Left forelimb (tissue), 1 donor: ENCODE results near the gene RASSF4.

Experiments
- DNase-seq: peaks from one replicate; pipeline ENCODE4 v3.0.0-alpha.2; 2018; ENCODE audit warnings: low spot score

Gene RASSF4

GRCh38 chr10:44948642-44949041 is 11.0 kb upstream of the RASSF4 start:
- DNase-seq, result no peak

- DNase-seq, result no peak
These were observed 10.3 kb upstream of the RASSF4 start for GRCh38 chr10:44949127-44949802.

- DNase-seq, result no peak
These were observed 9.7 kb upstream of the RASSF4 start for GRCh38 chr10:44949915-44950314.

GRCh38 chr10:44950326-44951225 is 9.0 kb upstream of the RASSF4 start:
- no peak for DNase-seq

GRCh38 chr10:44951576-44952226 is 7.9 kb upstream of the RASSF4 start:
- DNase-seq, result no peak

GRCh38 chr10:44952779-44953231 is 6.8 kb upstream of the RASSF4 start:
- DNase-seq, result no peak

- DNase-seq, result no peak
These were observed 5.6 kb upstream of the RASSF4 start for GRCh38 chr10:44954042-44954441.

- no peak for DNase-seq
These were observed 4.6 kb upstream of the RASSF4 start for GRCh38 chr10:44954962-44955361.

GRCh38 chr10:44955413-44956070 is 4.1 kb upstream of the RASSF4 start:
- no peak for DNase-seq

- no peak for DNase-seq
These were observed 3.4 kb upstream of the RASSF4 start for GRCh38 chr10:44956226-44956625.

GRCh38 chr10:44956717-44957706 is 2.6 kb upstream of the RASSF4 start:
- DNase-seq, result no peak

- no peak for DNase-seq
These were observed 1.3 kb upstream of the RASSF4 start for GRCh38 chr10:44958196-44958897.

GRCh38 chr10:44958898-44959246 is 730 bp upstream of the RASSF4 start:
- no peak for DNase-seq

GRCh38 chr10:44960088-44960460 is 472 bp downstream of the RASSF4 start:
- DNase-seq, result no peak

GRCh38 chr10:44960482-44961229 is 1.1 kb downstream of the RASSF4 start:
- DNase-seq, result peak; percentile 37

GRCh38 chr10:44961230-44961571 is 1.6 kb downstream of the RASSF4 start:
- DNase-seq, result no peak

GRCh38 chr10:44961931-44962750 is 2.5 kb downstream of the RASSF4 start:
- DNase-seq, result no peak

- DNase-seq, result no peak
These were observed 3.5 kb downstream of the RASSF4 start for GRCh38 chr10:44962870-44963738.
